DMS153 (cell line): ENCODE results near the gene CCDC121.

Experiments
- DNase-seq: peaks from one replicate; lab custom pipeline; 2025; lab: John Stamatoyannopoulos, UW

CCDC121 gene

GRCh38 chr2:27582129-27582694 lies 46.6 kb downstream of the CCDC121 start:
- DNase-seq = no peak

GRCh38 chr2:27581417-27582128 lies 47.2 kb downstream of the CCDC121 start:
- DNase-seq = no peak
